ENCODE results near the gene CES2. TPM values are rescaled to one million over a fixed set of nuclear protein-coding genes. Genes with fewer than 3 reads are reported as not detected.

The CES2 gene
- total and polyA plus RNA-seq, 3 experiments from 2014 or later = 23.5 to 26.6 (median 23.8) TPM

DNA sequence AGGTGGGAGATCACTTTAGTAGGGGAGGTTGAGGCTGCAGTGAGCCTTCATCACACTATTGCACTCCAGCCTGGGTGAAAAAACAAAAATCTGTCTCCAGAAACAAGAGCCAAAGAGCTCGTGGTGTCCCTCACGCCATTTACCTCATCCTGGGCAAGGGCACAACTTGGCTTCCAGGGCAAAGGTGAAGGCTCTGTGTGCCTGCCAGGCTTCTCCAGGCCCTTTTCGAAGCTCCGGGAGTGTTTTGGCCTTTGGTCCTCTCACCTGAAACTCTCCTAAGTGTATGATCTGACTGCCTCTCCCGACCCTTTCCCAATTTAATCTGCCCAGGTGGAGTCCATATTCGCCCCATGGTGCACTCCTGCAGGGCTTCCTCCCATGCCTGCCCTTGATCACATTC is 14.2 kb downstream of the CES2 start:
- Histone ChIP-seq H3K27me3 (ENCODE audit: insufficient read depth, low read length, poor library complexity, severe bottlenecking) (peaks cover 16% of the 10 kb centered on the region), H3K9me3 (ENCODE audit: low read length) (no peaks in the 10 kb centered on the region), H3K4me3 (ENCODE audit: low read length) (no peak overlapping the region), H3K27ac (ENCODE audit: low read depth, low read length) (no peak overlapping the region), H3K36me3 (ENCODE audit: insufficient read depth, low read length) (no peaks in the 10 kb centered on the region), H3K4me1 (ENCODE audit: insufficient read depth, low read length) (peaks cover 7% of the 10 kb centered on the region)
- Mint-ChIP-seq H3K36me3 (peaks cover 0 to 11% (median 0%) of the 10 kb centered on the region in 3 donors), H3K27ac (no peak overlapping the region), H3K27me3 (peaks cover 26 to 49% of the 10 kb centered on the region in 2 donors), H3K9me3 (peaks cover 0 to 4% (median 0%) of the 10 kb centered on the region in 5 donors), H3K4me3 (peak overlapping the region in 4 of 7 donors; percentile 35 to 69 (median 44)), H3K4me1 (peaks cover 13 to 25% (median 18%) of the 10 kb centered on the region in 3 donors)
- ChIA-PET POLR2A (no interaction called here), CTCF (interaction anchor here (1.1 to 1.6 kb wide), 3 partner anchors 10 to 236 kb away, joined by 3 to 4 read pairs (median 3); no protein-coding TSS in a partner anchor)
- DNase-seq = no peak

DNA sequence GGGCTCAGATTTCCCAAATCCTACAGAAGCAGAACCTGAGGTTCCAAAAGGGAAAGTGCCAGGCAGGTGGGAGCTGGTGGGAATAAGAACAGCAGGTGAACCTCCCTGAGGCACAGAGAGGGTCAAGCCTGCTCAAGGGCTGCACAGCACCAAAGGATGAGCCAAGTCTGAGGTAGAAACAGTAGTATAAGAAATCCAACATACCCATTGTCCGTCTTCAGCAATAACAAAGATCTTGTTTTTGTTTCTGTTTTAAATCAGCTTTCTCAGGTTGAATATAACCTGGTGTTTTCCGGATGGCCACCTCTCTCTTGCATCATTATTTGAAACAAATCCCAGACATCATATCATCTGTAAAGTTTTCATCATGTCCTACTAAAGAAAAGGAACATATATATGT is 15.1 kb downstream of the CES2 start:
- no peak for DNase-seq
- peaks cover 7% of the 10 kb centered on the region for H3K4me1 ChIP-seq (ENCODE audit: insufficient read depth, low read length)
- no peak overlapping the region for H3K4me3 ChIP-seq (ENCODE audit: low read length)
- Mint-ChIP-seq H3K27ac (no peak overlapping the region), H3K27me3 (peaks cover 26 to 49% of the 10 kb centered on the region in 2 donors), H3K9me3 (peaks cover 0 to 4% (median 0%) of the 10 kb centered on the region in 5 donors), H3K36me3 (peaks cover 0 to 11% (median 0%) of the 10 kb centered on the region in 3 donors), H3K4me1 (peaks cover 13 to 25% (median 18%) of the 10 kb centered on the region in 3 donors), H3K4me3 (peak overlapping the region in 1 of 7 donors; percentile 29)
- H3K36me3 ChIP-seq (ENCODE audit: insufficient read depth, low read length) = no peaks in the 10 kb centered on the region
- H3K27me3 ChIP-seq (ENCODE audit: insufficient read depth, low read length, poor library complexity, severe bottlenecking) = peaks cover 16% of the 10 kb centered on the region
- ChIA-PET POLR2A (no interaction called here), CTCF (interaction anchor here (1.1 to 1.6 kb wide), 2 partner anchors 9 to 235 kb away, joined by 3 to 4 read pairs; no protein-coding TSS in a partner anchor)
- no peaks in the 10 kb centered on the region for H3K9me3 ChIP-seq (ENCODE audit: low read length)
- no peak overlapping the region for H3K27ac ChIP-seq (ENCODE audit: low read depth, low read length)

DNA sequence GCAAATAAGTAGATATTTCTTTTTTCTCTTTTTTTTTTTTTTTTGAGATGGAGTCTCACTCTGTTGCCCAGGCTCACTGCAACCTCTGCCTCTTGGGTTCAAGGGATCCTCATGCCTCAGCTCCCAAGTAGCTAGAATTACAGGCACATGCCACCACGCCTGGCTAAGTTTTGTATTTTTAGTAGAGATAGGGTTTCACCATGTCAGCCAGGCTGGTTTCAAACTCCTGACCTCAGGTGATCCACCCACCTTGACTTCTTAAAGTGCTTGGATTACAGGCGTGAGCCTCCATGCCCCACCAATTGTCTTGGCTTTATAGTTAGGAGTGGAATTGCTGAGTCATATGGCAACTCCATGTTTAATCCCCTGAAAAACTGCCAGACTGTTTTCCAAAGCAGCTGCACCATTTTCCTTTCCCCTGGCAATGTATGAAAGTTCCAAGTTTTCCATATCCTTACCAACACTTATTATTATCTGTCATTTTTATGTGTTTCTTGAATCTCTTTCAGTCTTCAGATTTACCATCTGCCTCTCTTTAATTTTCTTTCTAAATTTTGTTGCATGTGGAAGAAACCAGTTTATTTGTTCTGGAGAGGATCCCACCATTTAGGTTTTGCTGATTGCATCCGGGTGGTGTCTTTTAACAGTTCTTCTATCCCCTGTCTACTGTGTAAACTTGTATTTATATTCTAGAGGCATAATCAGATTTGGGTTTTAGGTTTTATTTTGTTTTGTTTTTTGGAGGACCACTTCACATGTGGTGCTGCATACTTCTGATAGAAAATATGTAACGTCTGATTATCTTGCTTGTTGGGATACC is 15.9 kb downstream of the CES2 start:
- H3K4me1 Mint-ChIP-seq = peaks cover 13 to 25% (median 18%) of the 10 kb centered on the region in 3 donors
- peaks cover 0 to 11% (median 0%) of the 10 kb centered on the region in 3 donors for H3K36me3 Mint-ChIP-seq
- peaks cover 0 to 4% (median 0%) of the 10 kb centered on the region in 5 donors for H3K9me3 Mint-ChIP-seq
- H3K9me3 ChIP-seq (ENCODE audit: low read length) = no peaks in the 10 kb centered on the region
- H3K27ac Mint-ChIP-seq = peak overlapping the region in 1 of 8 donors; percentile 42
- H3K4me1 ChIP-seq (ENCODE audit: insufficient read depth, low read length) = peaks cover 7% of the 10 kb centered on the region
- peaks cover 16% of the 10 kb centered on the region for H3K27me3 ChIP-seq (ENCODE audit: insufficient read depth, low read length, poor library complexity, severe bottlenecking)
- peak overlapping the region in 1 of 7 donors; percentile 29 for H3K4me3 Mint-ChIP-seq
- peaks cover 26 to 52% of the 10 kb centered on the region in 2 donors for H3K27me3 Mint-ChIP-seq
- H3K36me3 ChIP-seq (ENCODE audit: insufficient read depth, low read length) = no peaks in the 10 kb centered on the region
- POLR2A ChIA-PET = no interaction called here
- CTCF ChIA-PET = interaction anchor here (0.7 to 2.0 kb wide), 2 partner anchors 152 to 205 kb away, joined by 3 to 6 read pairs; no protein-coding TSS in a partner anchor
- H3K27ac ChIP-seq (ENCODE audit: low read depth, low read length) = no peak overlapping the region
- H3K4me3 ChIP-seq (ENCODE audit: low read length) = no peak overlapping the region
- no peak for DNase-seq

DNA sequence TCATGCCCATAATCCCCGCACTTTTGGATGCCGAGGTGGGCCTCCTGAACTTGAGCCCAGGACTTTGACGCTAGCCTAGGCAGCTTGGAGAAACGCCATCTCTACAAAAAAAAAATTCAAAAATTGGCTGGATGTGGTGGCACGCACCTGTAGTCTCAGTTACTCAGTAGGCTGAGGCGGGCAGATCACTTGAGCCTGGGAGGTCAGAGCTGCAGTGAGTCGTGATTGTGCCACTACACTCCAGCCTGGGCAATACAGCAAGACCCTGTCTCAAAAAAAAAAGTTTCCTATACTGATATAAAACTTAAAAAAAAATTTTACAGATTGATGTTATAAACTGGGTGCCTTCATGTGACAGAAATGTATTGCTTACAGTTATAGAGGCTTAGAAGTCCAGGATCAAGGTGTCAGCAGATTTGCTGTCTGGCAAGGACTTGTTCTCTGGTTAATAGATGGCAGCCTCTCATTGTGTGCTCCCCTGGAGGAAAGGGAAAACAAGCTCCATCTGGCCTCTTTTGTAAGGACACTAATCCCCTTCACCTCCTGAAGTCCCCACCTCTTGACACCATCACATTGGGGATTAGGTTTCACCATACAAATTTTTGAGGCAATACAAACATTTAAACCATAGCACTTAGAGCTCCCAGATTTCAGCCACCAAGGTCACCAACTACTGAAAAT is 17.3 kb downstream of the CES2 start:
- Mint-ChIP-seq H3K4me1 (peaks cover 6 to 19% (median 10%) of the 10 kb centered on the region in 3 donors), H3K27me3 (peaks cover 26 to 53% of the 10 kb centered on the region in 2 donors), H3K27ac (no peak overlapping the region), H3K36me3 (peaks cover 0 to 11% (median 0%) of the 10 kb centered on the region in 3 donors), H3K4me3 (no peak overlapping the region), H3K9me3 (peaks cover 0 to 4% (median 0%) of the 10 kb centered on the region in 5 donors)
- ChIA-PET POLR2A (interaction anchor here (1.1 kb wide), 1 partner anchor 9 kb away, joined by 3 read pairs; no protein-coding TSS in a partner anchor), CTCF (interaction anchor here (1.1 to 2.4 kb wide), 4 partner anchors 13 to 203 kb away, joined by 4 to 6 read pairs (median 5); no protein-coding TSS in a partner anchor)
- no peak overlapping the region for H3K27ac ChIP-seq (ENCODE audit: low read depth, low read length)
- H3K27me3 ChIP-seq (ENCODE audit: insufficient read depth, low read length, poor library complexity, severe bottlenecking) = peaks cover 16% of the 10 kb centered on the region
- H3K36me3 ChIP-seq (ENCODE audit: insufficient read depth, low read length) = no peaks in the 10 kb centered on the region
- peaks cover 7% of the 10 kb centered on the region for H3K4me1 ChIP-seq (ENCODE audit: insufficient read depth, low read length)
- no peaks in the 10 kb centered on the region for H3K9me3 ChIP-seq (ENCODE audit: low read length)
- DNase-seq = no peak
- H3K4me3 ChIP-seq (ENCODE audit: low read length) = no peak overlapping the region

DNA sequence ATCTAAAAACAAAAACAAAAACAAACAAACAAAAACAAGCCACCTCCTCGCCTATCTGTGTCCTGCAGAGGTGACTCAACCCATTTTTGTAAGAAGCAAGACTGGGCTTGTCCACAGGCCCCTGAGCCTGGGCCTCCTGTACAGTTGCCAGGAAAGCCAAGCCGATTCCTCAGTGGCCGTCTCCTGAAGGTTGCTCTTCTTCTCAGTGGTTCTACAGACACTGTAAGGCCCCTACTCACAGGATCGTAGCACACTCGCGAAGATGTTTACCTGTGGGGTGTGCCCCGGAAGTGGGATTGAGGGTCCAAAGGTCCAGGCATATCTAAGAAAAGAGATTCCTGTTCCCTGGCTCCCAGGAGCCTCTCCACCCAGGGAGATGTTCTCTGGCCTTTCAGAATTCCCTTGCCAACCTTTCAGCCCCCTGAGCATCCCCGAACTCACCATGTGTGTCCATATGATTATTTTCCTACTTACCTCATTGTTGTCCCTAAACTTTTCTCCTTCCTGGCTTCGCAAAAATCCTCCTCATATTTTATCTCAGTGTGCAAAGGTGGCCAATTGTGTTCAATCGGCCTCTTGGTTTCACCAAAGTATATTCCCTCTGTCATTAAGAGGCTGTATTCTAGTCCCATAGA is 18.3 kb downstream of the CES2 start:
- peak overlapping the region in 1 of 8 donors; percentile 40 for H3K27ac Mint-ChIP-seq
- peaks cover 0 to 11% (median 4%) of the 10 kb centered on the region in 3 donors for H3K4me1 Mint-ChIP-seq
- H3K9me3 Mint-ChIP-seq = peaks cover 0 to 4% (median 0%) of the 10 kb centered on the region in 5 donors
- H3K4me3 ChIP-seq (ENCODE audit: low read length) = no peak overlapping the region
- no peaks in the 10 kb centered on the region for H3K36me3 ChIP-seq (ENCODE audit: insufficient read depth, low read length)
- H3K27ac ChIP-seq (ENCODE audit: low read depth, low read length) = no peak overlapping the region
- CTCF ChIA-PET = interaction anchor here (0.7 to 2.4 kb wide), 12 partner anchors 10 to 245 kb away, joined by 3 to 6 read pairs (median 4); no protein-coding TSS in a partner anchor
- POLR2A ChIA-PET = interaction anchor here (1.1 kb wide), 1 partner anchor 10 kb away, joined by 3 read pairs; no protein-coding TSS in a partner anchor
- H3K36me3 Mint-ChIP-seq = peaks cover 0 to 11% (median 0%) of the 10 kb centered on the region in 3 donors
- H3K4me3 Mint-ChIP-seq = peak overlapping the region in 1 of 7 donors; percentile 11
- H3K27me3 Mint-ChIP-seq = peaks cover 29 to 48% of the 10 kb centered on the region in 2 donors
- H3K27me3 ChIP-seq (ENCODE audit: insufficient read depth, low read length, poor library complexity, severe bottlenecking) = peaks cover 16% of the 10 kb centered on the region
- H3K9me3 ChIP-seq (ENCODE audit: low read length) = no peaks in the 10 kb centered on the region
- peaks cover 3% of the 10 kb centered on the region for H3K4me1 ChIP-seq (ENCODE audit: insufficient read depth, low read length)
- DNase-seq = no peak

DNA sequence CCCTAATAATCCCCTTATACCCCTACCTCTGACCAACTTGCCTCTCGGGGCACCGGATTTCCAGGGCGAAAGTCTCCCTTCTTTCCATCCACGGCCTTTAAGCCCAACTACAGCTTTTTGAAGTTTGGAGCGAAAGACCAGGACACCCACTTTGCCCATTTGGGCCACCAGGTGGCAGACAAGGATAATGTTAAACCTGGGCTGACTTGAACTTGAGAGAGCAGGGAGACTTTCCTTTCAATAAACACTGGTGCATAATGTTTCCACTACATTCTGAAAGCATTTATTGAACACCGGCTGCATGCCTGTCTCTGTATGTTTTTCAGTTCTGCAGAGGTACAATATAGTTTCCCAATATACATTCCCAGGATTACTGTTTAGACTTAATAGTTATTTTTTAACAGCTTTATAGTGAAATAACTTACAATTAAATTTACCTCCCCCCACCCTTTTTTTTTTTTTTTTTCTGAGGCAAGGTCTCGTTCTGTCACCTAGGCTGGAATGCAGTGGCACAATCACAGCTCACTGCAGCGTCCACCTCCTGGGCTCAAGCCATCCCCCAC is 18.9 kb downstream of the CES2 start:
- ChIA-PET POLR2A (no interaction called here), CTCF (interaction anchor here (0.7 to 2.4 kb wide), 11 partner anchors 11 to 244 kb away, joined by 3 to 6 read pairs (median 3); no protein-coding TSS in a partner anchor)
- peak; percentile 52 to 77 (median 58) for DNase-seq
- H3K9me3 ChIP-seq (ENCODE audit: low read length) = no peaks in the 10 kb centered on the region
- Mint-ChIP-seq H3K4me1 (peaks cover 0 to 6% (median 3%) of the 10 kb centered on the region in 3 donors), H3K9me3 (peaks cover 0 to 4% (median 0%) of the 10 kb centered on the region in 5 donors), H3K27me3 (peaks cover 24 to 42% of the 10 kb centered on the region in 2 donors), H3K4me3 (peak overlapping the region in 1 of 7 donors; percentile 11), H3K27ac (peak overlapping the region in 2 of 8 donors; percentile 31 to 40), H3K36me3 (peaks cover 0 to 11% (median 0%) of the 10 kb centered on the region in 3 donors)
- H3K4me1 ChIP-seq (ENCODE audit: insufficient read depth, low read length) = no peaks in the 10 kb centered on the region
- H3K36me3 ChIP-seq (ENCODE audit: insufficient read depth, low read length) = no peaks in the 10 kb centered on the region
- H3K27me3 ChIP-seq (ENCODE audit: insufficient read depth, low read length, poor library complexity, severe bottlenecking) = peaks cover 12% of the 10 kb centered on the region
- no peak overlapping the region for H3K4me3 ChIP-seq (ENCODE audit: low read length)
- H3K27ac ChIP-seq (ENCODE audit: low read depth, low read length) = no peak overlapping the region

Measured in CD8-positive, alpha-beta memory T cell (primary cell).